C4-2B (cell line): ENCODE results near the gene TRPM1.

Source experiments
- H3K27ac ChIP-seq: fragments of 450-650 bp; 2 replicates; pipeline ENCODE4 v1.5.1; 2017
- CTCF ChIP-seq: fragments of 450-650 bp; conservative IDR thresholded peaks from 2 replicates; pipeline ENCODE4 v1.5.1; 2017; ENCODE audit warnings: mild to moderate bottlenecking
- ZFX ChIP-seq: fragments of 450-650 bp; IDR thresholded peaks from 2 replicates; pipeline ENCODE4 v1.6.1; 2017

TRPM1 gene

GRCh38 chr15:31062310-31062847 is 39.1 kb downstream of the TRPM1 start:
- TF ChIP-seq ZFX (no peak), CTCF (no peak)
- no peak overlapping the region for H3K27ac ChIP-seq

DNA sequence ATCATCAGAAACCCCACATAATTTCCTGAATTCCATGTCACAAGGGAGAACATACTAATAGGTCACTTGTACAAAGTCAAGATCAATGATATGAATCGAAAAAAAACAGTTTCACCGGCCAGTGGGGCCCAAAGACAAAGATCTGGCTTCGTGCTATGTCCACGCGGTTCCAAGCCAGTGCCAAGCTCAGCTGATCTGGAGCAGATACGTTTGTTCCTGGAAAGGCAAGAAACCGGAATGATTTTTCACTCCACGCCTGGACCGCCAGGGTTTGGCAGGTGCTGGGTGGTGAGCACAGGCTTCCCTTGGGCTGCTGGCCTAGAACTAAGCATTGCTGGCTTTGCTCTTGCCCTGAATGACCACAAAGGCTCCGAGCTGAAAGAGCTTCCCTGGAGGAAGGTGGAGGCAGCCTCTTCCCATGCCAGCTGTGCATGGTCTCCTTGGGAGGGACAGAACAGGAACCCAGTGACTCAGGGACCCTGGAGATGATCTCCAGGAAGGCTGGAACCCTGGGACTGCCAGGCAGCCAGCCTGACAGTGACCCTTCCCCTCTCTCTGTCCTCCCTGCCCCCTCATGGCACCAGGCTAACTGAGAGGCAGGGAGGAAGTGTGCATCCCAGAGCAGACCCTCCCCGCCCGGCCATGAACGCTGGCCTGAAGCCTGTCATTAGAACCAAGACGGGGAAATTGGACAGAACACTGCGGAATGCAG is 40.9 kb downstream of the TRPM1 start:
- TF ChIP-seq ZFX, result no peak
- TF ChIP-seq CTCF, result no peak
- no peak overlapping the region for H3K27ac ChIP-seq

DNA sequence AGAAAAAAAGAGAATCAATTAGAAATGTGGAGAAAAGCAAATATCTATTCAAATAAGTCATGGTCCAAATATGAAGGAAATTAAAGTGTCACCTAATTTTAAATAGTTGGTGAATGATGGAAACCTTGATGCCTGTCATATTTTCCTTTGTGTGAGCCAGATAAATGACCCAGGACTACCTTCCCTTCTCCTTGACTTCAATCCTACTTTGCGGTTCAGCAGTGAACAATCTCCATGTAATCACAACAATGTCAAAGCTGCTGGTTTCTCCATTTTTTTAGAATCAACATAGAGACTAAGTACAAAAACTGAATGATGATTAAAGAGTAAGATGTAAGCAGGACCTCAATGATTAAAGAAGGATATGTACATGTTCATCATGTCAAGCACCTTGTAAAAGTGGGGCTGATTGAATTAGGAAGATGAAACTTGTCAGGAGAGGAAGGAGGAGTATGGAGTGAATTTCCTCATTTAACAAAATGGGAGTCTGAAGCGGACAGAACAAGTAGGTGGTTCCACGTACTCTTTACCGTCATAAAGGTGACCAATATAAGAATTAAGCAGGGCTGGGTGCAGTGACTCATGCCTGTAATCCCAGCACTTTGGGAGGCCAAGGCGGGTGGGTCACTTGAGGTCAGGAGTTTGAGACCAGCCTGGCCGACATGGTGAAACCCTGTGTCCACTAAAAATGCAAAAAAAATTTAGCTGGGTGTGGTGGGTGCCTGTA is 43.1 kb downstream of the TRPM1 start:
- no peak overlapping the region for H3K27ac ChIP-seq
- TF ChIP-seq CTCF (no peak), ZFX (no peak)

- TF ChIP-seq CTCF (no peak), ZFX (no peak)
- no peak overlapping the region for H3K27ac ChIP-seq
Observed at GRCh38 chr15:31051496-31052080, 49.9 kb downstream of the TRPM1 start.

DNA sequence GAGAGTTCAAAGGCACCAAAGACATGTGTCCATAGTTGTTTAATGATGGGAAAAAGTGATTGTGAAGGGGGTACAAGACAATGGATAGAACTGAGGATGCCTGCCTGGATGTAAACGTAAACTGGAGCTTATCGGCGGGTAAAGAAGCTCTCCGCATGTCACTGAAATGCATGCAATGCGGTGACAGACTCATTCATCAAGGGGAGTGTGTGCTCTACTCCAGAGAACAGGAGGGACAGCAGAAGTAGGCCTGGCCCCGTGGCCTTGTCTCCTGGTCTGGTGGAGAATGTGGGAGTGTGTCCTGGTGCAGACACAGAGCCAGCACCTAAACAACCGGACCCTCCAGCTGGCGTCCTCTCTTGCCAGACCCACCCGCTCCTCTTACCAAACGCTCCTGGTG is 50.6 kb downstream of the TRPM1 start:
- TF ChIP-seq ZFX (no peak), CTCF (no peak)
- H3K27ac ChIP-seq, result no peak overlapping the region

- no peak overlapping the region for H3K27ac ChIP-seq
- no peak for TF ChIP-seq ZFX
- TF ChIP-seq CTCF, result no peak
Observed at GRCh38 chr15:31049682-31050615, 51.6 kb downstream of the TRPM1 start.
